Measurements from ENCODE around the gene EPHB2.
"Not testable (repeated sequence)": the region's sequence is repeated elsewhere in the genome, so short reads cannot be mapped to it uniquely, and the experiment has no call there.

Gene EPHB2

GRCh38 chr1:22691031-22691753 lies 19.4 kb upstream of the EPHB2 start:
- no peak for DNase-seq

GRCh38 chr1:22694172-22694571 lies 16.5 kb upstream of the EPHB2 start:
- no peak for DNase-seq

GRCh38 chr1:22696610-22697009 lies 14.0 kb upstream of the EPHB2 start:
- DNase-seq: no peak

GRCh38 chr1:22697980-22698379 lies 12.7 kb upstream of the EPHB2 start:
- DNase-seq: no peak

GRCh38 chr1:22699681-22700520 lies 10.7 kb upstream of the EPHB2 start:
- no peak for DNase-seq

DNA sequence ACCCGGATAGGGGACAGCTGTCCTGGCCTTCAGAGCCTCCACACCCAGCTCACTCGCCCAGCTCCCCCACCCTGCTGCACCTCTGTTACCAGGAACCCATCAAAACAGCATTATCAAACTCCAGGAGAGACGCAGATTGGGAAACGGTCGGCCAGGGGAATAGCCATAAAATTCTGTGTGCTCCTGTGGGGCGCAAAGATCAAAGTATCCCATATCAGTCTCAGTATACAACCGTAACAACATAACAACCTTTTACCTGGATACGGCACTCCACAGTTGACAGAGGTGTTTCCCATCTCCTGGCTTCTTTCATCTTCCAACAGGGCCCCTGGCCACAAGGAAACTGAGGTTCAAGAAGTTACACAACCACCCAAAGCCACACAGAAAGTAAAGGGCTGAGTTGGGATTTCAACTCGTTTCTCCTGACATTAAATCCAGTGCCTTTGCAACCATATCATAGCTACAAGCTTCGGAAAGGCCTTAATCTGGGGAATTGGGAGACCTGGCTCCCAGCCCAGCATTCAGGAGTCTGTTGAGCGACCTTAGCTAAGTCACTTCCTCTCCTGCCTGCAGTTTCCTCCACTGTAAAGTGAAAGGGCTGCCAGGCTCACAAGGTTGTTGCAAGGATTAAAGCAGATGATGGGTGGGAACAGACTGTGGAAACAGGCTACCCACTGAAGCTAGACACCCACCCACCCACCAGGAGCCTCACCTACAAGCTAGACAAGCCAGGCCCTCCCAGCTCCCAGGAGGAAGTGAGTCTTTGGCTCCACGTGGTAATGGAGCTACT lies 8.1 kb upstream of the EPHB2 start:
- no peak for DNase-seq

- peak; percentile 85 for DNase-seq
Observed at GRCh38 chr1:22704440-22705067, 6.1 kb upstream of the EPHB2 start.

DNA sequence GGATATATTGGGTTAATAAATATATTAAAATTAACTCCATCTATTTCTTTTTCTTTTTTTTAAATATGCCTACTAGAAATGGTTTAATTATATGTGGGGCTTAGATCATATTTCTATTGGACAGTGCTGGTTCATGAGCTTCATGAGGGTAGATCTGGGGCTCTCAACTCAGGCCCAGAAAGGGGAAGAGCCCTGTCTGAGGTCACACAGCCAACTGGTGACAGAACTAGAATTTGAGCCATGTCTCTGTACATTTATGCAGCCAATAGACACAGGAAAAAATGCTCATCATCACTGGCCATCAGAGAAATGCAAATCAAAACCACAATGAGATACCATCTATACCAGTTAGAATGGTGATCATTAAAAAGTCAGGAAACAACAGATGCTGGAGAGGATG lies 5.1 kb upstream of the EPHB2 start:
- DNase-seq: no peak

DNA sequence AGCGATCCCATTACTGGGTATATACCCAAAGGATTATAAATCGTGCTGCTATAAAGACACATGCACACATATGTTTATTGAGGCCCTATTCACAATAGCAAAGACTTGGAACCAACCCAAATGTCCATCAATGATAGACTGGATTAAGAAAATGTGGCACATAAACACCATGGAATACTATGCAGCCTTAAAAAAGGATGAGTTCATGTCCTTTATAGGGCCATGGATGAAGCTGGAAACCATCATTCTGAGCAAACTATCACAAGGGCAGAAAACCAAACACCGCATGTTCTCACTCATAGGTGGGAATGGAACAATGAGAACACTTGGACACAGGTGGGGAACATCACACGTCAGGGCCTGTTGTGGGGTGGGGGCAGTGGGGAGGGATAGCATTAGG lies 4.5 kb upstream of the EPHB2 start:
- not testable (repeated sequence) for DNase-seq

GRCh38 chr1:22708777-22709176 lies 1.9 kb upstream of the EPHB2 start:
- DNase-seq: no peak

DNA sequence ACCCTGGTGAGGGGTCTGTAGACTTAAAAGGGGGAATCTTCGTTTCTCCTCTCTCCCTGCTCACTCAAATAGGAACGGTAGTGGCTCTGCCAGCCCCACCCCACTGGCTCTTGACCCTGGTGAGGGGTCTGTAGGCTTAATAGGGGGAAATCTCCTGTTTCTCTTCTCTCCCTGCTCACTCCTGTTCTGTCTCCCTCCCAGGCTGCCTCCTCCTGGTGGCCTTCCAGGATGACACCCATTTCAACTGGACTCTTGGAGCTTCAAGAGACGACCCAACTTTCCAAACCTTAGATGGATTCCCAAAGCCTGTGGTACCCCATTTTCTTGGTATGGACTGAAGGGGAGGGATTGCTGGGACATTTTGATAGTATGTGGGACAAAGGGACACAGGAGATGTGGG lies 1.4 kb upstream of the EPHB2 start:
- peak; percentile 16 for DNase-seq

GRCh38 chr1:22709891-22710700 lies 543 bp upstream of the EPHB2 start:
- peak; percentile 64 for DNase-seq

GRCh38 chr1:22711071-22711470 lies 432 bp downstream of the EPHB2 start:
- no peak for DNase-seq

GRCh38 chr1:22711591-22712501 lies 1.2 kb downstream of the EPHB2 start:
- DNase-seq: peak; percentile 17

GRCh38 chr1:22712502-22713271 lies 2.0 kb downstream of the EPHB2 start:
- DNase-seq: peak; percentile 41

DNA sequence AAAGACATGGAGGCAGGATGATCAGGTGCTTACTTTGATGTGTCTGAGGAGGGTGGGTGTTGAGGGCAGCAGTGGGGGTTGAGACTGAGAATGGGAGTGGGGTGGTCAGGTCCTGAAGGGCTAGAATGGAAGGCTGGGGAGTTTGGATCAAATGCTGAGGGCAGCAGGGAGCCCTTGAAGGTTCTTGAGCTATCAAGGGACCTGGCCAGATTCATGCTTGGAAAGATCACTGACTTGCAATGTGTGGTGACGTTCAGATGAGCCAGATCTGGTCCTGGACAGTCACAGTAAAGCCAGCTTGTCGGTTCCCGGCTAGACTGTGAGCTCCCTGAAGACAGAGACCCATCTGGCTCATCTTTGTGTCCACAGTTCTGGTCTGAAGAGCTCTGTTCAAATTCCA lies 3.8 kb downstream of the EPHB2 start:
- no peak for DNase-seq

DNA sequence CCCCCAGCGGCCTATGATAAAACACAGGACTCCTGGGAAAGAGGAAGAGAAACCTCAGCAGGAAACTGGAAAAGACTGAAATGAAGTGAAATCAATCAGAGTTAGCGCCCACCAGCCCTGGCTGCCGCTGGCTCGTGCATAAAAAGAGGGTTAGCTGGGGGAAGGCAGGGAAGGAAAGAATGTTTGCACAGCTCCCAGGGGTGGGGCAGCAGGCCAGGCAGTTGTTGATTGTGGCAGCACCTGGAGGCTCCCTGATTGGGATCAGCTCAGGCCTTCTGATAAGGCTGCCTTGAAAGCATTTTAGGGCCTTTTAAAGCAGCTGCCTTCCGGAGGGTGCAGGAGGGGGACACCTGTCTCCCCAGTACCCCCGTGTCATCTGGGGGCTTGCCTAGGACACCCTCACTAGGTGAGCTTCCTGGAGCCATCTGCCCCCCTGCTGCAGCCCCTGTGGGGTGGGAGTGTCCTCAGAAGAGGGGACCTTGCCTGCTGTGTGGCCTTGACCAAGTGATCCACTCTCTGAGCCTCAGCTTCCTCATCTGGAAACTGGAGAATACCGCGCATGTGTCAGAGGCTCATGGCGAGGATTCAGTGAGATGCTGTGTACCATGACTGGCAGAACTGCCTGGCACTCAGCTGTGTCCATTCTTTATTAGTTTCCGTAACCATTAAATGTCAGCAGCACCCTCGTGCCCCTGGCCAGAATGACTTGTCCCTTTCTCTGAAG lies 6.6 kb downstream of the EPHB2 start:
- DNase-seq: no peak

DNA sequence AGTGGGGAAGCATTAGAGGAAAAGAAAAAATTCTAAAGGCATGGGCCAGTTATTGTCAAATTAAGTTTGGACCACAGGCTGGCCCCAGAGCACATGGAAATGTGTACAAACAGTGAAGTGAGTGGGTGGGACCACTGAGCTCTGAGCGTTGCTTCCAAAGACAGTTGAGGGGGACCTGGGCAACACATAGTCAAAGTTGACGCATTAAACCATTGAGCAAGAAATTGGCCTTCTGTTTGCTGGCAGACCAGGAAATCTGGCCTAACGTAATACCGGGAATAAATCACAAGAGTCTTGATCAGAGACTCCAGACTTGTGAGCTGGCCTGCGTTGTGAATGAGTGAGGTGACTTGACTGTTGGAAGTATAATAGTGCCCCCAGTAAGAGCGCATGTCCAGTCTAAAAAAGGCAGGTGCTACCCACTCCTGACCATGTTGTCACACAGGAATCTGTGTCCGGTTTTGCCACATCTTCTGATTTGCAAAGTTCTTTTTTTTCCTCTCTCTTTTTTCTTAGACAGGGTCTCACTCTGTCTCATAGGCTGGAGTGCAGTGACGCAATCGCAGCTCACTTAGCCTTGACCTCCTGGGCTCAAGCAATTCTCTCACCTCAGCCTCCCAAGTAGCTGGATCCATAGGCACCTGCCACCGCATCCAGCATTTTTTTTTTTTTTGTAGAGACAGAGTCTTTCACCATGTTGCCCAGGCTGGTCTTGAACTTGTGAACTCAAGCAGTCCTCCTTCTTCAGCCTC lies 10.7 kb downstream of the EPHB2 start:
- DNase-seq: no peak
